CD4-positive, alpha-beta T cell treated with Interleukin-21 for 1 hour (primary cell): ENCODE results near the gene CHCHD3.

Experiments
- DNase-seq: peaks from one replicate; pipeline ENCODE4 v3.0.0-alpha.2; 2020

CHCHD3 gene

DNA sequence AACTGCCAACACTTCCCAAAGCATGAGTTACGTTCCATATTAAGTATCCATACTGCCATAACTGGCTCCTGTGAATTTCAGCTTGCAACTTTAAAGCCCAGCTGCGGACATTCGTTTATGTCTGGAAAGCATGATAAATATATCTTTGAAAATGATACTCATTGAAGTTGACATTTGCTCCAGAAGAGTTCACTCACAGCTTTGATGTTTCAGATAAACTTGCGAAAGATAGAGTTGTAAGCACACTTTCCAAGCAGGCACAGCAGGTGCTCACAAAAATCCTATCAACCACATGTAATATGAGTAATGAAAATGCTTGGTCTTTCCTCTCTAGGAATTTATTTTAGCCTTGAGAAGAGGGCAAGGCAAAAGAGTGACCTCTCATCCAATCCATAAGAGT, 4.5 kb downstream of the CHCHD3 start:
- no peak for DNase-seq

DNA sequence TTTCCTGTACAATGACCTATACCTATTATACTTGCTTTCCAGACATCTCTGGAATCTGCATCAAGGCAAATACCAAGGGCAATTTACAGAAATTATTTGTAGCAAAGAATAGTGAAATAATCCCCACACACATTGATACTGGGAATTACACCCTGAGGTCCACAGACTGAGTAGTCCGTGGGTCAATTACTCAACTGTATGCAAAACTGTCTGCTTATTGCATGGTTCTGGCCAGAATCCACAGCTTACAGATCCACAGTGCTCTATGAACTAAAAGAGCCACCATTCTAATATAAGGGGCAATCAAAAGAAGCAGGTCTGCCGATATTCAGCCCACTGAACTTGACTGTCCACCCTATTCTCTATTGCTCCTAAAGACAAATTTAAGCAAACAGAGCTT, 5.7 kb downstream of the CHCHD3 start:
- DNase-seq = no peak

- DNase-seq = no peak
Observed at GRCh38 chr7:133071506-133071905, 10.4 kb downstream of the CHCHD3 start.

DNA sequence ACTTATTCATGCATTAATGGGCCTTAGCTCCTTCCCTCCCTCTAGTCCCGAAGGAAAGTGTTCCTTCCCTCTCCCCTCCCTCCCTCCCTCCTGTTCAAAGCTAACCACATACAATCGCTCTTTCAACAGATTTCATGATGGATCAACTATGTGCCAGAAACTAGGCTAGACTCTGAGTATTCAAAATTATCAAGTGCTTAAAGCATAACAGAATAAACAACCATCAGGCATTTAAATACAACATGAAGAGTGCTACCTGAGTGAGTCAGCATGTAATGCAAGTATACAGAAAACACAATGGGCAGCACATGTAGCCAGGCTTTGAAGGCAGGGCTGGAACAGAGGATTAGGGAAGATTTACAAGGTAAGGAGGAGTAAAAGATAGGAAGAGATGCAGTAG, 11.3 kb downstream of the CHCHD3 start:
- DNase-seq = no peak

DNA sequence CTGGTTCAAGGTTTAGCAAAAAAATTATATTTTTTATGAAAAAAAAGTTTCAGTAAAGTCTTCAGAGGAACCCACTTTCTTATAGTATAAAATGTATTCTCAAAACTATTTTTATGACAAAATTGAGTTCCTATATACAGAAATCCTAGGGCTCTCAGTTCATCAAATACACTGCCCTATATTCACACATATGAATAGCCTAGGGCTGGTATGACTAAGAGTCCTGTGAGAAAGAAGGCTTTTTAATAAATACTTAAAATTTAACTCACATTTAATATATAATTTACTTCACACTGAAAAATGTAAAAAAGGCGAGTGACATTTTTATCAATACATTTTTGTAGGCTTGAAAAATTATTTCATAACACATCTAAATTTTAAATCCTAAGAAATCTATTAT, 16.6 kb downstream of the CHCHD3 start:
- no peak for DNase-seq

DNA sequence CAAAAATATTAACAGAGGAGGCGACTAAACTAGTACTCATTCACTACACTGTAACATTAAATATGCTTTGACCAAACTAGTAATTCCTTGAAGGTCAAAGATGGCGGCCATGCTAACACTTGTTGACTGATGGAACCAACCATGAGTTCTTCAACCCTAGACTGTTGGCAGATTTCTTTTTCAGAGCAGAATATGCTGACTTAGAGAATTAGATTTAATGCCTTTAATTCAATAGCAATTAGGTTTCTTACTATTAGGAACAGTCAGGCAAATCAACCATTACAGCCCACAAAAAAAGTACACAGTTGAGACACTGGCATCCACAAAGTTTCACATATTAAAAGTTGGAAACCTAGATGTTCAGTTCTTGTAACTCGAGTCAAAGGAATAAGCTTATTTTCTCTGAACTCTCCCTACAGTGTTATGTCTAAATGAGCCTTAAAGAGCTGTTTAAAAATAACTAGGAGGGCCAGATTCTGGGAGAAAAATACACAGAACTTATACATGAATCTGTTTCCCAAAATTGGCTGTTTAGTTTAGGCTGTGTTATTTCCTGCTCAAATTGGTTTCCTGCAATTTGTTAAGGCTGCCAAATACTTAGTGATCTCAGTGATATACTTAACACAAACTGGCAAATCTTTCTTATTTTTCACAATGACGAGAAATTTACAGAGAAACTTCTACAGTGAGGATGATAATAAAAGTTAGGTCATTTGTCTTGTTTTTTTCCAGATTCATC, 17.6 kb downstream of the CHCHD3 start:
- DNase-seq = no peak

GRCh38 chr7:133061792-133062191, 20.1 kb downstream of the CHCHD3 start:
- DNase-seq = no peak

GRCh38 chr7:133061357-133061756, 20.5 kb downstream of the CHCHD3 start:
- no peak for DNase-seq

- no peak for DNase-seq
Observed at GRCh38 chr7:133060004-133060403, 21.9 kb downstream of the CHCHD3 start.

DNA sequence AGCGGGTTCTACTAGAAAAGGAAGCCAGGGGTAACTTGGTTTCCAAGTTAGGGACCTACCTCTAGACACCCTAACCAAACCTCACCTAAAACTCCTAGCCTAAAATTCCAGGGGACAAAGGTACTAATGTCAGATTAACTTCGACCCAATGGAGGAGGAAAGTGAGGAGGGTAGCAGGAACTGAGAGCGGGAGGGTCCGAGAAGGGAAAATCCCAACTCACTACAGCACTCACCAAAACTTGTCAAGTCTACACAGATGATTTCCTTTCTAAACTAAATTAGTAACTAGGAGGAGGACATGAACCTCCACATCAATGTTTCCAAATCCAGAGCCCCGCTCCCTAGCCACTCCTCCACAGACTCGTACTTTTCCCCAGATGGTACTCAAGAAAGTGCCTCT, 22.6 kb downstream of the CHCHD3 start:
- DNase-seq = no peak

DNA sequence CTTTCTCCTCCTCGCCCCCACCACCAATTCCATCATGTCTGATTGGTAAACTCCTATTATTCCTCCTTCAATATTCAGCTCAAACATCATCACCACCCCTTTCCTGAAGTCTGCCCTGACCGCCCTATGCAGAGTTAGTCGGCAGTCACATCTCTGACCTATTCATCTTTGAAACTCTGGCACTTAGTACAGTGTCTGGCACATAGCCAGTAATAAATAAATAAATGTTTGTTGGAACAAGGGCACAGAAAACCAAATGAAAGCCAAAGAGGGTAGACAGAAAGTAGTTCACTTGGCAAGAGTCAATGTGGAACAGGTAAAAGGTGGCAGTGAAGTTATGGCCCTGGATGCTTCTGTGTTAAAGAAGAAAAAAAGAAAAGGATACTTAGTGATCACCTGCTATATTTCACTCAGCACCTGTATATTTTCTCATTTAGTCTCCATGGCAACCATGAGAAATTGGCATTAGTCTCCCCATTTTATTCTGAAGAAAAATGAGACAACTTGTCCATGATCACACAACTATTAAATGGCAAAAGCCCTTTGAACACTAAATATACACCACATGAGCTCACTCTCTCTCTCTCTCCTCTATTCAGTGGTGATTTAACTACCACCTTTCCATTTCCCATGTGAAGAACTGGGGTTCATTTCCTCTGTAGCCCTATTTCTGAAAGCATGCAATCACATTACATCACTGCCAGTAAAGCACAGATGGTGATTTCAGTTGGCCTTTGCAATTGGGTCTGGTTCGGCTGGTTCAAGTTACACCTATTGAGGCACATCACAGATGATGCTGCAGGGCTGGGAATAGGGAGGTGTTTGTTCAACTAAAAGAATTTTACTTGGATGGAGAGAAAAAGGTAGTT, 25.3 kb downstream of the CHCHD3 start:
- no peak for DNase-seq

DNA sequence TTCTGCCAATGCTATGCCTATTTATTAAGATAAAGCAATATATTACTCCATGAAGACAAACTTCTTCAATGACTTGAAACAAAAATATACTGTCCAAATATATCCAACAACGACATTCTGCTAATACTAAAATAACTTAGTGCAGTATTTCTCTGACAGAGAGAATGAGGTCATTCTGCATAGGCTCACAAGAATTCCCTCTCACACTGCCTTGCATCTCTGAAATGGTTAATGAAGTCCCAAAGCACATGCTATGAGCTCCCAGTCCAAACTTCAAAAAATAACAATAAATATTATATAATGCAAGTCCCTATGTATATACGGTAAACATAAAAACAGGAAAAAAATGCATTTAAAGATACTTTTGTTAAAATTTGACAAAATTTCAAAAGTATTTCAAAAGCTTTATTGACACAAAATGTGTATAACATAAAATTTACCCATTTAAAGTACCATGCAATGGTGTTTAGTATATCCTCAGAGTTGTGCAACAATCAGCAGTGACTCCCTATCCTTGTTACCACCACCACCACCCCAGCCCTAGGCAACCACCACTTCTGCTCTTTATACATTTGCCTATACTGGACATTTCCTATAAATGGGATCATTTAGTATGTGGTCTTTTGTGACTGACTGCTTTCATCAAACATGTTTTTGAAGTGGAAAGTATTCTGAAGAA, 27.6 kb downstream of the CHCHD3 start:
- DNase-seq = no peak

DNA sequence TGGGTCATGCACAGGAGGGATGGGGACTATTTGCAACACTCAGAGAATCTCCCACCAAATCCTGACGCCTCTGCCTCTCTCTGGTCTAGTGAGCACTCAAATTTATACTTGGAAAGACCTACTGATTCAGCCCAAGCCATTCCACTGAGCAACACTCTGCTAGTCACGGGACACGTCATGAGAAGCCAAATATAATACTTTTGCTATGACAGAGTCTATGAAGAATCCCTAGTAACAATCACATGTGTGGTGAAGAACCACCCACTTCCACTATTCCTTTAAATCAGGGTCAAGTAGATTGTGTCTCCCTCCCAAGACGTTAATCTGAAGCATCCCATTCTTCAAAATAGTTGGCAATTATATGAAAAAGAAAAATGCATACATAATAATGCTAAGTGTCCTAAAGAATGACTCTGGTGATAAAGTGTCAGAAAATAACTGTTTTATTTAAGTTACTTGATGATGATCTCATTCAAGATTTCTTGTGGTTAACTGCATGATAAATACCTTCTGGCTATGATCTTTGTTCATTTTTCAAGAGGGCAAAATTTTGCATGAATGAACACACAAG, 28.5 kb downstream of the CHCHD3 start:
- DNase-seq = no peak

- DNase-seq = no peak
Observed at GRCh38 chr7:133052826-133053225, 29.1 kb downstream of the CHCHD3 start.

DNA sequence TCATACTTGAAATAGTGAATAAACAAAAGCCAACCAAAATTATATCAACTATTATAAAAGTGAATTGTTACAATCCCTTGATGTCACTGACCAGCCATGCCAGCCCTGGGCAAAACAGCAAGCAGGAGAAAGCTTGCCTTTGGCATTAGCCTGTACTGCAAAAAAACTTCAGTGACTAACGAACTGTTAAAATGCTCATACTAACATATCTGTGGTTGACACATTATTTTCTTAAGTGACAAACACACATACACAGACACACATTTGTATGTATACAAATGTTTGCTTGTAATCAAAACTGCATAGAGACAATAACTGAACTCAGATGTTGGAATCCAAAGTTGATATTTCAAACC, 29.5 kb downstream of the CHCHD3 start:
- DNase-seq = no peak

DNA sequence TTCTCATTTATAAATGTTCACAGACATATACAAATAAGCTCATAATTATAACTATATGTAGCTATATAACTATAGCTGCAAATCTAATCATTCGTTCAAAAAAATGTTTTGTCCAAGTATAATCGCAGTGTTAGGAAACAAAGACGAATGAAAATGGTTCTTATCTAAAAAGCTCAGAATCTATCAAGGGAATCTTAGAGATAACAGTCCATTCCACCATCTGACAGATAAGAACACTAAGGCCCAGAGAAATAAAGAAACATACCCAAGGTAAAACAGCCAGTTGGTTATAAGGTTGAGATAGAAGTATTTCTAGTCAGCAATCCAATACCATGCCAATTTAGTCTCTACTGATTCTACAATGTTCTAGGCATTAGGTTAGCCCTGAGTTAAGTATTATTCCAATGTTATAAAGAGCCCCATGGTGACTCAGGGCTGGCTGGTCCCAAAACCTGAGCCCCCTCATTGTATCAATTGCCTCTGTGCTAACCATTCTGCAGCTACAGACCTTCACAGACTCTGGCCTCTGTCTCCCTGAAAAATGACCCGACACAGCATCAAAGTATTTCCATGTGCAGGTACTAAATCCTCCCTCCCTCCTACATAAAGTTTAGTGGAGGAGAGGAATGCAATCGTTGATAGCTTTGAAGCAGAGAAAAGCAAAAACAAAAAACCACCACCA, 30.0 kb downstream of the CHCHD3 start:
- DNase-seq = no peak

GRCh38 chr7:133051066-133051465, 30.8 kb downstream of the CHCHD3 start:
- DNase-seq = no peak

GRCh38 chr7:133050200-133050995, 31.5 kb downstream of the CHCHD3 start:
- DNase-seq = no peak

DNA sequence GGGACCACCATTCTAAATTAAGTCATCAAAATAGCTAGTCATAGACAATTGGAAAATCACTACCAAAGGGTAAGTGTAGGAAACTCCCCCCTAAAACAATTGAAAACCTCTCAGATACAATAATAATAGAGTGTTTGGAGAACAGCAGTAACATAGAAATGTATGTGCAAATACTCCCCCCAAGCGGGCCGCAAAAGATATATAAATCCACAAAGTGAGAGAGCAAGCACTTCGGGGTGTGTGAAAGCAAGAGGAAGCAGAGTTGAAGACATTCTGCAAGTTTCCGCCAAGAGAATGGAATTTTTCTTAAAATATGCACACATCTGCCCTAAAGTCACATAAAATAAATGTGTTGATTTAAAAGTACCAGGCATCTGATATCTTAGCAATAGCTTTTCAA, 33.3 kb downstream of the CHCHD3 start:
- no peak for DNase-seq

GRCh38 chr7:133047321-133047720, 34.6 kb downstream of the CHCHD3 start:
- no peak for DNase-seq

GRCh38 chr7:133044722-133045473, 37.0 kb downstream of the CHCHD3 start:
- no peak for DNase-seq
